NCI-H2081 (cell line): Measurements from ENCODE around the gene RAB32.
"Not testable (repeated sequence)": the region's sequence is repeated elsewhere in the genome, so short reads cannot be mapped to it uniquely, and the experiment has no call there.

ENCODE experiments used
- DNase-seq, 2 experiments: peaks; one replicate each; lab custom pipeline; 2025; lab: John Stamatoyannopoulos, UW

RAB32 gene

DNA sequence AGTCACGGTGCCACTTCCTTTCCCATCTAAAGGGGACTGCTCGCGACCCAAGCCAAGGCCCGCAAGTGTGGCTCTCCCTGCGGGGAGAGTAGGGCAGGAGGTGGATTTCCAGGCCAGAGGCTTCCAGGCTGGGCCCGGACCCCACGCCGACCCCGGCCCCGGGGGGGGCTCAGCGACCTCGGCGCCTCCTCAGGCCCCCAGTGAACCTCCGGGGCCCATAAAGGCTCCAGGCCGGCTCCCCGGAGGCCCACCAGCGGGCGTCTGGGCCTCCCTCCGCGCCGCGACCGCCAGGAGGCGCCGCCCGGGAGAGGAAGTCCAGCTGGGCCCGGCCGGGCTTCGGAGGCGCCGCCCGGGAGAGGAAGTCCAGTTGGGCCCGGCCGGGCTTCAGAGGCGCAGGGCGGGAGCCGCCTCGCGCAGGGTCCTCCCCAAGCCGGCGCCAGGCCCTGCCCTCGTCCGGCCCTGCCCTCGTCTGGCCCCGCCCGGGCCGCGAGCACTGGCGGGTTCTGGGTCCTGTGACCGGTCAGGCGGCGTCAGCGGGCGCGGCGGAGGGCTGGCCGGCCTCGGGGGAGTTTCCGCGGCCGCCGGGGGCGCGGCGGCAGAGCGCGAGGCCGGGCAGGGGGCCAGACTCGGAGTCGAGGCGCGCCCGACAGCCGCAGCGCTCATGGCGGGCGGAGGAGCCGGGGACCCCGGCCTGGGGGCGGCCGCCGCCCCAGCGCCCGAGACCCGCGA, at the start of gene RAB32:
Gene RAB32 (plus strand): TSS at position 623 of the 729 bp plus-strand sequence. CDS start 39 bp downstream, at position 662.
- DNase-seq: peak; percentile 37 to 60

DNA sequence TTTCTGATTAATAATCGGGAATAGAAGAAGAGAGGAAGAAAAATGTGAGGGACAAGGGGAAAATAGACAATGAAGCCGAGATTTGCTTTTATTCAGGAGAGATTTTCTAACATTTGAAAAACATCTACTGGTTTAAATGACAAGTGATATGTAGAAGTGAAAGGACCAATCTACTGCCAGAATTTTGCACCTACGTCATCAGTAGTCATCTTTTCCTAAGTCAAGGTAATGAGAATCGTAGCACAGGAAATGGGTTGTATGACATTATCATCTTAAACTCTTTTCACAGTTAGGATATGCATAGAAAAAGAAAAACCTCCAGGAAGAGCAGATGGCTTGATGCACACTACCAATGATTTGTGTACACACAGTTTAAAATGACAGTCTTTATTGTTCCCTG, 45.3 kb upstream of the RAB32 start:
- DNase-seq: peak; percentile 18 to 71

DNA sequence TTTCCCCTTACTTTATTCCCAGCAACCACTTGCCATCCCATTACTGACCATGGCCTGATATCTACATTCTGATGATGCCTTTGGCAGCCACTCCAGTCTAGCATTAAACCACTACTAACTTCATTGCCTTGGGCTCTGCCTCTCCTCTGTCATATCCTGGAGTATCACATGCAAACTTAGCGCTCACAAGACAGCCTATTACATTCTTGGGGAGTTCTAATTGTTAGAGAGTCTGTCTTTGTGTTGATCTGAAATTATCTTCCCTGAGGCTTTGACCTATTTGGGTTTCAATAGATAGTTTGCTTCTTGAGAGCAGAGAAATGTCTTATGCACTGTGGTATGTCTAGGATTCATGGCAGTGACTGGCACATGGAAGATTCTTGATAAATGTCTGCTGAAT, 40.5 kb upstream of the RAB32 start:
- no peak for DNase-seq

DNA sequence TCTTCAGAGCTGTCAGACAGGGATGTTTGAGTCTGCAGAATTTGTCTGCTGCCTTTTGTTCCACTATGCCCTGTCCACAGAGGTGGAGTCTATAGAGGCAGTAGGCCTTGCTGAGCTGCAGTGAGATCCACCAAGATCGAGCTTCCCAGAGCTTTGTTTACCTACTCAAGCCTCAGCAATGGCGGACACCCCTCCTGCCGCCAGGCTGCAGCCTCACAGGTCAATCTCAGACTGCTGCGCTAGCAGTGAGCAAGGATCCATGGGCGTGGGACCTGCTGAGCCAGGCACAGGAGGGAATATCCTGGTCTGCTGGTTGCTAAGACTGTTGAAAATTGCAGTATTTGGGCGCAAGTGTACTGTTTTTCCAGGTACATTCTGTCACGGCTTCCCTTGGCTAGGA, 28.4 kb upstream of the RAB32 start:
- DNase-seq: no peak

DNA sequence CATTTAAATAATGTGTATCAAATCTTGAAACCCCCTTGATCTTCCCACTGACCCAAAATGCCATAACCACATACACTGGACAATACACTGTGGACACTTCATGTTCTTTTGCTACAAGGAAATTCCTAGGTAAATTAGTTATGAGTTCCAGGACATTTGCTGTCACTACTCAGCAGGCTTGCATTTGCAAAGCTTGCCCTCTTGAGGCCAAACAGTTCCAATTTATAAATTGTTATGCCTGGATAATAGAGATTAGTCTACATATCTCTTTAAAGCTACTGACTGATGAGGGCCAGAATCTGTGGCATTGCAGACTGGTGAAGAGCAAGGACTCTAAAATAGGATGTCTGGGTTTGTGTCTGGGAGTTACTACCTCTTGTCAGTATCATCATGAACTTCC, 17.4 kb upstream of the RAB32 start:
- no peak for DNase-seq

DNA sequence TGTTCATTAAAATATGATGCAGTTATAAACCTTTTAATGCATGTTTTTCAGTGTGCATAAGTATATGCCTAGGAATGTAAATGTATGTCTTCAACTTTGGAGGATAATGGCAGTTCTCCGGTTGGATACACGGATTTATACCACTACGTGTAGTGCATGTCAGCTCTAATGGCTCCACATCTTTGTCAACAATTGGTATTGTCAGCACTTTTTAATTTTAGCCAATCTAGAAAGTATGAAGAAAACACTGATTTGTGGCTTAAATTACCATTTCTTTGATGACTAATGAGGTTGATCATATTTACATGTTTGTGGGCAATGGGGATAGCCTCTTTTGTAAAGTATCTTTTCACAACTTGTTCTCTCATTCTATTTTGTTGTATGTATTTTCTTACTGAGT, 10.9 kb upstream of the RAB32 start:
- DNase-seq: no peak

DNA sequence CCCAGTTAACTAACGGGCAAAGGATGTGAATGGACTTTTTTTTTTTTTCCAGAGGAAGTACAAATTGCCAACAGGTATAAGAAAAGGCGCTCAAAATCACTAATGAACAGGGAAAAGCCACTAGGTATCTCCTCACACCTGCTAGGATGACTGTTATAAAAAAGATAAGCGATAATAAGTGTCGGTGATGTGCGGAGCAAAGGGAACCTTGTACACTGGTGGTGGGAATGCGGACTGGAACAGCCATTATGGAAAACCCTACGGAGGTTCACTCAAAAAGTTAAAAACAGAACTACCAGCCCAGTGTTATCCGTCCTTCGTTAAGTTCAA, 787 bp upstream of the RAB32 start:
- no peak for DNase-seq

DNA sequence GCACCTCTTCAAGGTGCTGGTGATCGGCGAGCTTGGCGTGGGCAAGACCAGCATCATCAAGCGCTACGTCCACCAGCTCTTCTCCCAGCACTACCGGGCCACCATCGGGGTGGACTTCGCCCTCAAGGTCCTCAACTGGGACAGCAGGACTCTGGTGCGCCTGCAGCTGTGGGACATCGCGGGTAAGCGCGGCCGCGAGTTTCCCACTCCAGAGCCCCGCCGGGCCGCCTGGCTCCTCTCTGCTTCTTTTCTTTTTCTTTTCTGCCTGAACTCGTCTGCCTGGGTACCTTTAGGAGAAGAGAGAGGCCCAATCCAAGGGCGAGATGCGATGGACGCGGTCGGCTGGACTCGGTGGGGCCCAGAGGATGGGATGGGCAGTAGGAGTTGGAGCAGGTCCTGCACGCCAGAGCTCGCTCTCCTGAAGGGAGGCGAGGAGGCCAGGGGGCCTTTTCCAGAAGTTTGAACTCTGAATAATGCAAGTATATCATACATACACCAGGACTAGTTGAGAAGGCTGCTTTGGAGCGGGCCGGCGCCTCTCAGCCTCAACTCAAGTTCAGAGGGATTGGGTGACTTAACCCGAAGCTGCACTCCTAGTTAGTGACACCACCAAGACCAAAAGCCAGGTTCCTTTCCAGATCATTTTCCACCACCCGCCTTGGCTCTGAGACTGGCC, 445 bp downstream of the RAB32 start:
- no peak for DNase-seq

DNA sequence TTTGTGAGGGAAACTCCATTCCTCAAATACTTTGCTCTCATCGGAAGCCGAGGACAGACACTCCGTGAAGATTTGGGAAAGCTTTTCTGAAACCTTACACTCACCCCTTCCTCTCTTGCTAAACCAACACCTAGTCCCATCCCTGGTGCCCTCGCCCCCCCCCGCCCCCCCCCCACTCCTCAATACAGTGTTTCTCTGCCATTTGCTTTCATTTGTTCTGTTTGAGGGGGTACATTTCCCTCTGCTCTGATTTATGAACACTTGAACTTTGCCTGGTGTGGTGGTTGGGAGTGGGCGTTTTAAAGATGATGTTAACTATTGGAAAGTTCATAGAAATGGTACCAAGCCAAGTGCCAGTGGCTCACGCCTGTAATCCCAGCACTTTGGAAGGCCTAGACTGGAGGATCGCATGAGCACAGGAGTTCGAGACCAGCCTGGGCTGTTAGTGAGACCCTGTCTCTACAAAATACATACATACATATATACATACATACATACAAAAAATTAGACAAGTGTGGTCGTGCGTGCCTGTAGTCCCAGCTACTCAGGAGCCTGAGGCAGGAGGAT, 1.1 kb downstream of the RAB32 start:
- no peak for DNase-seq

DNA sequence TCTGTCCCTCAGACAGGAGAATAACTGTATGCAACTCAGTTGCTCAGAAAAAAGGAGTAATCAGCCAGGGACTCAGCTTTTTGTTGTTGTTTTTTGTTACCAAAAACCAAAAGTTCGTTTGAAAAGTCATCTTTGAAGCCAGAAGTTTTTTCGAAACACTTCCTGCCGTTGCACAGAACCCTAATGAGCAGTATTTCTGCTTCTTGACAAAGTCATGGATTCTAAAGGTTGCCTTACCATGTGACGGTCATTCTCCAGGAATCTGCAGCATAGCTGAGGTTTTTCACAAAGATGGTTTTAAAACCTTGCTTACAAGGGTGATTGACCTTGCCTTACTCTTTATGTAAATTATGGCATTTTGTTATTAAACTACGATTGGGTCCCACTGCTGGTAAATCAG, 1.9 kb downstream of the RAB32 start:
- DNase-seq: no peak

DNA sequence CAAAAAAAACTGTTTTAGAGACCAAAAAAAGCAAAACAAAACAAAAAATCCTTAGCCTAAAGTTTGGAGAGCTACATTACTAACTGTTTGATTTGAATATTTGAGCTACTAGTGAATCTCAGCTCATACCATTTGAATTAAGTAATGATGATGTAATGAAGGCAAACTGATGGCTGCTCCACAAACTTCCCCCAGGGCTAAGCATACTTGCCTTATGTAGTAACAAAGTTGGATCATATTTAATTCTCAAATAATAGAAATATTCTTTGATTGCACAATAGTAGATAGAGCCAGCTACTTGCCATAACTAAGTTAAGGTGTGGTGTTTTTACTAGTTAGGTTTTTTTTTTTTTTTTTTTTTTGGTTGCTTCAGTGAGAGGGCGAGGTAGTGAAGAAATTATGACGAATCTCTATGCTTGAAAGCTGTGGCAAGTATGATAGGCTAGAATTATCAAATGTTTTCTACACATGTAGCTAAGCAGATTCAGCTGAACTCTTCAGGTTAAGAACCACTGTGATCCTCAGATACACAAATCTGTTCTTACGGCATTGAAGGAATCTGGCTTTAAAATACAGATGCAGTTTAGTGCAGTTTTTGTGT, 2.9 kb downstream of the RAB32 start:
- DNase-seq: no peak

DNA sequence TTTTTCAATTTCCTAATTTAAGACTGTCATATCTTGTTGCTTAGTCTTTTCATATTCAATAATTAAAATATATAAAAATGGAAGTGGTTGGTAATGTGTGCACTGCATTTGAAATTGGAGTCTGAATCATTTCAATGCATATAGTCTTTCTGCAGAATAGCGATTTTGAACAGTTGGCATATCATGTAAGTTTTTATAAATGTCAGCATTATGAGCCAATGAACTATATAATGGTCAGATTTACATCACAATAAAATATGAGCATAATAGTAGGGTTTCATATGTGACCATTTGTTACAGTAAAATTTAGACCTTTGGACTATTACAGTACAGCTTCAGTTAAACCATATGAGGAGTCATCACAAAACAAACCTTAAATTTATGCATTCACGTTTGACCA, 4.3 kb downstream of the RAB32 start:
- no peak for DNase-seq

DNA sequence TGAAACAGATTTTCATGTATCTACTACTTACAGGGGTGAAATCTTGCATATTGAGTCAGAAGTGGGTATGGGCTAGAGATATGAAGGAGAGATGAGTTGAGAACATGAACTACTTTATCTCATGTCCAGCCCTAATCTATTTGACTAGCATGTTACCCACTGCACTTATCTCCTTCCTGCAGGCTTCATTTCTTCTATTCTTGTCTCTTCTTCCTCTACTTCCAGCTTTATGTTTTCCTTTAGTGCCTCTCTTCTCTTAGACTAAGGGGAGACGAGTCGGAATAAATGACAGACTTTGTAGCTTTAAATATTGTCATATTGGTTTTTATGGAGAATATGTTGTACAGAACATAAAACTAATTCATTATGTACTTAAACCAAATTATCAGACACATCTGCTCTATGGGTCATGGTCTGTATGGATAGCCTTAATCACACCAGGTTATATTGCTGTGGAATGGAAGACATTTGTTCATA, 5.3 kb downstream of the RAB32 start:
- DNase-seq: no peak

DNA sequence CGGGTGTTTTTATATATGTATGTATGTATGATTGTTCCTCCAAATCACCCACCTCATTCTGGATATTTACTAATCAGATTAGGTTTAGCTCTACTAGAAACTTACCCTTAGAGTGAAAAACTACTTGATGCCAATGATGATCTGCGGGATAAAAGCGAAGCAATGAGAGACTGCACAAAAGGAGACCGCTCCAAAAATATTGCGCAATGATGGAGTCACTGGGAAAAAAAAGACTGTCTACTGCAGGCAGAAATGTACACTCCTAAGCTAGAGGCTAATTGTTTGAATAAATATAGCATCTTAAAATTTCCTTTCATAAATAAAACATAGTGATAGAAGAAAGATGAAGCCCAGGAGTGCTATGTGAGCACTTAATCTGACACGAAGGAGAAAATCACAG, 7.3 kb downstream of the RAB32 start:
- DNase-seq: no peak

DNA sequence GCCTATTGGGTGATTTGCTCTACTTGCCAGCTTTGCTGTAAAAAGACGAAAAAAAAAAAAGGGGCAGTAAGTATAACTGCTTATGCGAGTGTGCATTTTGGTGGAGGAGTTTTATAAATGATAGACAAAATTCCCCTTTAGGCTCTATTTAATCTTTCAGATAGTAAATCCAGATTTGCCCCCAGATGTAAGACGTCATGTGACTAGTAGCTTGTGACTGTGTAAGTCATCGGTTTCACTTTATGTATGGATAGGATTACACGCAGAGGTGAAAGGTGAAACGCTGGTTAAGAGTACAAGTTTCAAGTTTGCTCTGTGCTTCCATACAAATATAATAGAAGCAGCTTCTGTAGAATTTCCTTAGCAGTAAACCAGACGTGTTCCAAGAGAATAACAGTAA, 7.9 kb downstream of the RAB32 start:
- no peak for DNase-seq

DNA sequence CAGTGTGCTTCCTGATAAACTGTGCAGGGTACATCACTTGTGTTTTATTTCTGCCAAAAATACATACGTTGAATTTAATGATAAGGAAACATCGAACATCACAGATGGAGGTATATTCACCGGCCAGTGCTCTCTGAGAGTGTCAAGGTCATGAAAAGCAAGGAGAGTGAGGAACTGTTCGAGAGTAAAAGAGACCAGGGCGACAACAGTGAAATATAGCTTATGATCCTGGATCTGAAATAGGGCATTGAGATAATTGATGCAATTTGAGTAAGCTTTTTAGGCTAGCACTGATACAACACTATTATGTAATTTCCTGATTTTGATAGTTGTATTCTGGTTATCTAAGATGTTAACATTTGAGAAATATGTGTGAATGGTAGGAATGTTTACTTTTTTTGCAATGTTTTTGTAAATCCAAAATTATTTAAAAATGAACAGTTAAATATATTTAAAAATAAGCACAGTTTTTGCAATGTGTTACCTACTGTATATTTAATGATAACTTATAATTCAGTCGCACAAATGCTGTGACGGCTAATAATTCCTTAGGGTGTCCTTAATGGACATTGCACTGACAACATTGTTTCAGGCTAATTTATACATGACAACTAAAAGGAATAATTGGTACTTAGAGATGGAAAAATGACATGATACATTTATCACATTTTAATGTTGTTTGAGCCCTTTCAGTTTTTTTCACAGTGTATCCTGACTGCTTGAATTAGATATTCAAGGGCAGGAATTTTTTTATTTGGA, 9.9 kb downstream of the RAB32 start:
- no peak for DNase-seq

DNA sequence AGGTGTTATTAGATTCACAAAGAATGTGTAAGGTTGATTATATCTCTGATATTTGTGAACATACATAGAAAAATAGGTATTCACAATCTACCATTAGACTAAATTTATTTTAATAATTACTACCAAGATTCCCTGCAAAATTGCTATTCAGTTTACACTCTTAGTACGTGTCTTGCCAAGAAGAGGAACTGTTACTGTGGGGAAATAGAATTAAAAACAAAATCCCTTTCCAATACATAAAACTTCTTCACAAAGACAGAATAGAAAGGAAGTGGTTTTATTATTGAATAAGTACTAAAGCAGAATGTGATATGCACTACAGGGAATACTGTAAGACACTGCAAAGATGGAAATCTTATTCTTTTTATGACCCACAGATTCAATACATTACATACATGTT, 17.0 kb downstream of the RAB32 start:
- no peak for DNase-seq

DNA sequence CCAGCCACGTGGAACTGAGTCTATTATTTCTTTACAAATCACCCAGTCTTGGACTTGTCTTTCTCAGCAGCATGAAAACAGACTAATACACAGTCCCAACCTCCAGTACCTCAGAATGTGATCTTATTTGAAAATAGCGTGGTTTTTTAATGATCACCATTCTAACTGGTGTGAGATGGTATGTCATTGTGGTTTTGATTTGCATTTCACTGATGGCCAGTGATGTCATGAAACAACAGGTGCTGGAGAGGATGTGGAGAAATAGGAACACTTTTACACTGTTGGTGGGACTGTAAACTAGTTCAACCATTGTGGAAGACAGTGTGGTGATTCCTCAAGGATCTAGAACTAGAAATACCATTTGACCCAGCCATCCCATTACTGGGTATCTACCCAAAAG, 23.0 kb downstream of the RAB32 start:
- not testable (repeated sequence) for DNase-seq

DNA sequence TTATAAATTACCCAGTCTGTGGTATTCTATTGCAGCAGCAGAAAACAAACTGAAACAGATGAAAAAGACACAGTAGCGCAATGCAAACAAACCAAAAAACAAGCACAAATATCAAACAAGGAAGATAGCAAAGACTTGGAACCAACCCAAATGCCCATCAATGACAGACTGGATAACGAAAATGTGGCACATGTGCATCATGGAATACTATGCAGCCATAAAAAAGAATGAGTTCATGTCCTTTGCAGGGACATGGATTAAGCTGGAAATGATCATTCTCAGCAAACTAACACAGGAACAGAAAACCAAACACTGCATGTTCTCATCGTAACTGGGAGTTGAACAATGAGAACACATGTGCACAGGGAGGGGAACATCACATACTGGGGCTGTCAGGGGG, 25.0 kb downstream of the RAB32 start:
- not testable (repeated sequence) for DNase-seq

DNA sequence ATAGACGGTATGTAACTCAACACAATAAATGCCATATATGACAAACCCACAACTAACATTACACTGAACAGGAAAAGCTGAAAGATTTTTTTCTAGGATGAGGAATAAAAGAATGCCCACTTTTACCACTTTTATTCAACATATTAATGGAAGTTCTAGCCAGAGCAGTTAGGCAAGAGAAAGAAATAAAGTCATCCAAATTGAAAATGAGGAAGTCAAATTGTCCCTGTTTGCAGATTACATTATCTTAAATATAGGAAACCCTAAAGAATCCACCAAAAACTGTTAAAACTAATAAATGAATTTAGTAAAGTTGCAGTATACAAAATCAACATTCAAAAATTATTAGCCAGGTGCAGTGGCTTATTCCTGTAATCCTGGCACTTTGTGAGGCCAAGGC, 30.6 kb downstream of the RAB32 start:
- no peak for DNase-seq

DNA sequence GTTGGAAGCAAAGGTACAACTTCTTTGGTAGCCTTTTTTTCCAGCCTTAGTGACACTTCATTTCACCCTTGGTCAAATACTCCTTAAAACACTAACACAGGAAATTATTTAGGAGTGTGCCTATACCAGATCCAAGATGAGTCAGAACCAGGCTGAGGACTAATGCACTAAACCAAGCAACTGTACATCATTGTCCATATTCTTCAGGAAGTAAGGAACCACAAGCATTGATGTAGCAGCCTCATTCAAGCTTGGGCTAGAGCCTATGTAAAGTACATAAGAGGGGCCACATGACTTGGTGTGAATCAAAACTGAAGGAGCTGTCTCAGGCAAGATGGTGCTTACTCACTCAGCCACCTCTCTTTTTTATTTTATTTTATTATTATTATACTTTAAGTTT, 34.4 kb downstream of the RAB32 start:
- no peak for DNase-seq

DNA sequence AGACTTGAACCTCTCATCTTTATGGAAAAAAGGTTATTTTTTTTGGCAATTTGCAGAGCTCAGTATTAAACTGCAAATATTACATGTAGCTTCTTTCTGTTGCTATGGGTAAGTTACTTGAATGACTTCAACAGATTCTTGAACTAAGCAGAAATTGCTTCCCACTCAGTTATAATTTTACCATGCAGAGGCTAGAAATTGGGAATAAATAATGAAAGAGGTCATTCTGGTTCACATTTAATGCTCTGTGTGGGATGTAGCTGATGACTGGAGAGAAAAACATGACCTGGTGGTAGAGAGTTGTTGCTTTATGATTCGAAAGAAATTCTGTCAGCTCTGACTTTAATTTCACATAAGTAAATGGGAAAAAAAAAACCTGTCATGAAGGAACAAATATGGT, 38.3 kb downstream of the RAB32 start:
- no peak for DNase-seq
